NCI-H1694 (cell line): ENCODE data around the gene LRP1B.
A peak's percentile ranks its signal among the peaks of the same experiment; 100 is the strongest.

Source experiments
- DNase-seq: peaks from one replicate; lab custom pipeline; 2025; lab: John Stamatoyannopoulos, UW

The LRP1B gene

DNA sequence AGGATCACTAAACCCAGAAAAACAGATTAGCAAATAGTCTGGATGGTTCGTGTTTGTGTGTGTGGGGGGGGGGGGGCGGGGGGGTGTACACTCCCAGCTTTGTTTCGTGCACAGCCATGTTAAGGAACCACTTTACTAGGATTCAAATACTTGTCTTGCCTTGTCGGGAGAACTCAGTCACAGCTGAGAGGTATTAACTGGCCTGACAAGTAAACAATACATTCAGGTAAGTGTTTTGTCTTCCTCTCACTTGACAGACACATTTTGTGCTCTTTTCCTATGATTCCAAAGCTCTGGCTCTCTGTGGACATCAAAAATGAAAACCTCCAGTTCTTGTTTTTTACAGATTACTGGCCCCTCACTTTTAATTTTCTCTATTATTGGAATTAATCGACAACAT lies 173.5 kb downstream of the LRP1B start:
- DNase-seq, result no peak

DNA sequence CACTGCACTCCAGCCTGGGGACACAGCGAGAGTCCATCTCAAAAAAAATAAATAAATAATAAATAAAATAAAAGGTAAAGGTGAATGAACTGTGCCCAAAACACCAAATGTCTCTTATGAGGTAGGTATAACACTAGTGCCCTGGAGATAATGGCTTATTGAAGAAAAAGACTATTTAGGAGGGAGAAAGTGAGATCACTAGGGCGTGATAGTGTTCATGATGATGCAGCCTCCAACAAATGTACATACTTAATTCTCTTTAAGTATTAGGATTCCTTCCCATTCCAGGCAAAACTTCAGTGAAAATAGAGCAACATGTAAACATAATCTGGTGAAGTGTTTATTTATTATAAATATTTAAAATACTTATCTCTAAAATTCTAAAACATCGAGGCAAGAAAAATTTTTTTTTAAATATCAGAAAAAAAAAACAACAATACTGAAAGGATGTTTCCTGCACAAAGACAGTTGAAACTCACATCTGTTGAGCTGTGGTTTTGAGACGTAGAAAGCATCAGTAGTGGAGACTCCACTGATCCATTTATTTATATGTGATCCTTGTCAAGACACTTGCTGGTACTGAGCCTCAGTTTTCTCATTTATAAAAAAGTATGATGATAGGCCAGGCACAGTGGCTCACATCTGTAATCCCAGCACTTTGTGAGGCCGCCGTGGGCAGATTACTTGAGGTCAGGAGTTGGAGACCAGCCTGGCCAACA lies 183.3 kb downstream of the LRP1B start:
- no peak for DNase-seq

DNA sequence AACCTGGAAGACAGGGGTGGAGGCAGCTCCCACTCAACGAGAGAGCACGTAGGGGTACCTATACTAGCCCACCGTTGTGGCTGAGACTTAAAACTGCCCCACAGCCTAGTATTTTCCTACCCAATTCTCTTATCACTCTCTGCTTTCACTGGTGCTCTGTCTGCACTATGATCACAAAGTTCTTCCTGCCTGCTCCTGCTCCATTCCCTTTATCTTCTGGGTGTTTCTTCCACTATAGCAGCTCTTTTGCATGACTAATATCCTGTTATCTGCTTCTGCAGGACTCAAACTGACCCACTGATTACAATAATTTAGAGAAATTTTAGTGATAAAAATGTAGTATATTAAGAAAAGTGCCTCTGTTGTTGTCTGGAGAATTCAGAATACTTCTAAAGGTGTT lies 184.8 kb downstream of the LRP1B start:
- DNase-seq, result no peak

DNA sequence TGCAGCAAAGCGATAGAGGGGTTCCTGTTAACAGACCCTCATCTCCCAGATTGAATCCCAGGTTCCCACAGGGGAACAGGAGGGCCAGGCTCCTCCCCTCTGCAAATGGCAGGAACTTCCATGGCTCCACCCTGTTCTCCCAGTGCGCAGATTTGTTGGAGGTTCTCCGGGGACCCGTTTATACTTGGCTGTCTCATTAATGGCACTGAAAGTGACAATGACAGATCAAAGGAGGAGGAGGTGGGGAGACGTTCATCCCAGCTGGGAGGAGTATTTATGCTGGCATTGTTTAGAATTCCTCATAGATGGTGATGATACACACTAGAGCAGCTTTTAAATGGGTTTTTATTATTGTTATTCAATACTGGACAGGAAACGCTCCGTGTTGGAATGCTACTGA lies 186.9 kb downstream of the LRP1B start:
- no peak for DNase-seq

DNA sequence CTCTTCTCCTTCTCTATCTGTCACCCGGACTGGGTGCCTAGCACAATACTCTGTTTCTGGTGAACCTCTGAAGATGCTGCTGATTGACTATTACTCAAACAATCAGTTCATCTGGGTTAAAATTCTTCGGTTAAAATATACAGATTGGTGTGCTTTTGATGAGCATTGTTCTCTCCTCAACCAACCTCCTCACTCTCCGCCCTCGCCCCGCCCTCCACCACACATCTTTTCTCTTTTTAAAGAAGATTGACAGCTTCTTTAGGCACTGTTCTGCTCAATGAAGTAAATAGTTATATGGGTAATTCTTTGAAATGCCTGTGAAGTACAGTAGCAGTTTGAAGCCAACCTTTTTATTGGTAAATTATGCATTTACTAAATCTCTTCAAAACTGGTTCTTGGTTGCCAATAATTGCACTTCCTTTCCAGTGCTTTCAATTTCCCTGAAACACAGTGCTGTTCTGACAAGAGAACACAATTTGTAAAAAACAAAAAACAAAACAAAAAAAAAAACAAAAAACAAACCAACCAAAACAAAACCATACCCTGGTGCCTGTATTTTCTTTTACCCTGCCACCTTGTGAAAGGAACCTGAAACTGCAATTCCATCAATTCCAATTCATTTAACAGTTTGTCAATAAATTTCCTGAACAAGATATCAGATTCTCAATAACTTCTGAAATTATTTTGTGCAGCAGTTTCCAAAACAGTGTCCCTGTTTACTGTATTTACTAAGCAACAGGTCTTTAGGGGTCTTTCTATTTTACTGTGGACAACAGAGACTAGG lies 188.6 kb downstream of the LRP1B start:
- DNase-seq, result no peak

DNA sequence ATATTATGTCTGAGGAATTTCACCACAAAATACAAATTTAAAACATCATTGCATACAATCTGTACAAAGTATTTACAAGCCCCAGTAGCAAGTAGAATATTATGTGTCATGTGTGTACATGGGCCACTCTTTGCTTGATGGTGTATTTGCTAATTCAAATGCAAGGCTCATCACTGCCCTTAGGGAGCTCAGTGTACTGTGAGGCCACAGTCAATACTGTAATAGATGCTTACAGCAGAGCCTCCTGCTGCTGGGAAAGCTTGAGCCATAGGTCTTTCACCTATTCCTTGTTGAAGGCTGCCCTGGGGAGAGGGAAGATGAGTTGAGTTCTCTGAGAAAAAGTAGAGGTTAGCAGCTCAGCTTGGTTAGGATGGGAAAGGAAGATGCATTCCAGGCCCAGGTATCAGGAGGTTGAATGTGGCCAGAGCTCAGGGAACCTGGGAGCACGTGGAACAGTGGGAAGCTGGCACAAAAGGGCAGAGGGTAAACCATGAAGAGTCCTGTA lies 189.6 kb downstream of the LRP1B start:
- no peak for DNase-seq

DNA sequence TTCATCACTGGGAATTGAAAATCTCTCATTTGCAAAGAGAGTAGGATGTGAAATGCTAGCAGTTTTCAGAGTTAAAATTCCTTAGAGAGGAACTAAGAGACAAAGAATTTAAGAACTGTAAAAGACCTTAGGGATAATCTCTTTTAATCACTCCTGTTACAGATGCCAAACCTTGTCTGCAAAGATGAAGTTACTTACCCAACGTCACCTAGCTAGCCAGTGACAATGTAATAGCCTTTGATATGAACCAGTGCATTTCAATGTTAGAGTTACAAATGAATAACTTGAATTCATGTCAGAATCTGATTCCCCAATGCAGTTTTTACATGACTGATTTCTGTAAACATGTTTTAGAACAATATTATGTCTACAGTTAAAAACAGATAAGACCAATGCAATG lies 190.1 kb downstream of the LRP1B start:
- DNase-seq, result no peak

DNA sequence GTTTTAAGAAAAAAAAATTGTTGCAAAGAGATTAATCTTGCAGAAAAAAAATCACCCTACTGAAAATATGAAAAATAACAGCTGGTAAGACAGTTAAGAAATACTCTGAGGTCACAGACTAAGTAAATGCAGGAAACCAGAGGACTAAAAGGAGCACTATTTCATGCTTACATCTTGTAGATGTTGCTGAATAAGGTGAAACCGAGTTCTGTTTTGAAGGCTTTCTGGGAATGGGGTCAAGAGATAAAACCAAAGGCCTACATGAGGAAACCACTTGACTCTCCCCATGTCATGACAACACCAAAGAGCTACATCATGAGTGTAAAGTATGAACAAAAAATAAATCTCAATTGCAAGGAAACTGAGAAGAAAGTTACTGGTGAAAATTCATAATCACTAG lies 197.6 kb downstream of the LRP1B start:
- DNase-seq, result no peak

DNA sequence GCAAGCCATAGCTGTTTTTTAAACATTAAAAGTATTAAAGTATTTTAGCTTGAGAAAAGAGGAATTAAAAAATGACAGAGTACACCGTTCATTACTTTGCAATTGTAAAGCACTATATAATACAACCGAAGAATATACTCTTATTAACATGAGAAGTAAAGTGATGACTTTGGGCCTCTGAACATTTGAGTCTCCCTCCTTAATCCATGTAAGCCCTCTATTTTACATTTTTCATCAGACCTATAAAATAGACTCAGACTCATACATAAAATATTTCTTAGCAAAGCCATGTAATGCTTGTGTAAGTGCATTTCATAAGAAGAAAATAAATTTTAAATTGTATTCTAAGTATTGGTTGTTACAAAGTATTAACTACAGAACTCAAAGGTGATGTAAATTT lies 198.6 kb downstream of the LRP1B start:
- DNase-seq, result no peak

DNA sequence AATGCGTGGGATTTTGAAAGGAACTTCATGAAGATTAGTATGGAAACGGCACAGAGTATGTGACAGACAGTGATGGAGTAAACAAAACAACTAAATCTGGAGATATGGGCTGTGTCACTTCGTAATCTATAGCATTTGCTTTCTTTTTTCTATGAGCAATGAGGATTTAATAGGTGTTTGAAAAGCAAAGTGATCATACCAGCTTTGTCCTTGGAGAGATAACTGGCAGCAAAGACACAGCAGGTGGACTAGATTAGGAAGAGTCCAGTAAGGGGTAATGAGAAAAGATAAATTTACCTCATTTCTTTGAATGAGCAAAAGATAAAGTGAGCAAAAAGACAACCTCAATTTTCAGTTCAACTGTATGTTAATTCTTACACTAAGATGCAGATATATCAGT lies 199.0 kb downstream of the LRP1B start:
- no peak for DNase-seq

DNA sequence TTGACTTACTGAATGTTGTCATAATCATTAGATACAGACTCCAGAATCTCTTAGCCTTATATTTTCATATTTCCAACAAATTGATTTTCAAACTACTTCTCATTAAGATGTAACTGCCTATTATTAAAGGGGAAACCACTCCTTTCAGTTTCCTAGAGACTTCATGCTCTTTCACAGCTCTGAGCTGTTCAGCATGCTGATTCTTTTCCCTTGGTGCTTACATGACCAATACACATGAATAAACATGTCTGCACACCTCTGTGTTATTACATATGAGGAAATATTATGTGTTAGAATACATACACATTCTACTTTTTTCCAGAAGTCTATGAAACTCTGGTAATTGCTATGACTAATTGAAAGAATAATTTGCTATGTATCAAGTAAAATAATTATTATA lies 200.0 kb downstream of the LRP1B start:
- DNase-seq, result no peak

DNA sequence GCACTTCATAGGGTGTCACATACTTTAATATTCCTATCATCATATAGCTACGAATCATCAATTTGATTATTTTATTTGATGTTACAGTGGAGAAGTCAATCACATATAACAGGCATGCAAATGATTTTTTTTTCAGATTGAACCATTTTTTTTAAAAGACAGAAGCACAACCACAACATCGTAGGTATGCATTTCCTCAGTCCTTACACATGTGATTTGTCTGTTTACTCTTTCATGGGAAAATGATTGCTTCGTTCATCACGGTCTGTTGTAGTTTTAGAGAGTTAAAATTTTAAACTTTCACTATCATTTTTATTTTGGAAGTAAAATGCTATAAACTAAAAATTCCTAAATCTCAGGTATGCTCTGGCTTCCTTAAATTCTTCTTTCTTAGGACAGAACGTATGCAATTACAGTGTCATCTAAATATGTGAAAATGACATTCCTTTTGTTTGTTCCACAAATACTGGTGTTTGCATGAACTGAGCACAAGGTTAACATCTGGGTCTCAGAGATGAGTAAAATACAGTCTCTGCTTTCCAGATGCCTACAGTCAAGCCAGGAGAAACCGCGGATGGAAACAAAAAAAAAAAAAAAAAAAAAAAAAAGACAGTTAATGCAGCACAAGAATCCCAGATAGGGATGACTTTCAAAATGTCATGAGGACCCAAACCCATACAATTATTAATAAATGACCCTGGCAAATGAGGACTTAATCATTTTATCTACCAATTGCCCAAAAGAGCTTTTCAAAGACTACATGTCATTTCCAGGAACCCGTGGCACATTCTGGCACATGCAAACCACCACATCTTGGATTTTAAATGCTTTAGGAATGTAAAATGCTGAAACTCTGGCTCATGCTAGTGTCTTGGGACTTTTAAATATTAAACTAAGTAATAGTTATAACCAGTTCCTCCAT lies 201.2 kb downstream of the LRP1B start:
- DNase-seq, result no peak

DNA sequence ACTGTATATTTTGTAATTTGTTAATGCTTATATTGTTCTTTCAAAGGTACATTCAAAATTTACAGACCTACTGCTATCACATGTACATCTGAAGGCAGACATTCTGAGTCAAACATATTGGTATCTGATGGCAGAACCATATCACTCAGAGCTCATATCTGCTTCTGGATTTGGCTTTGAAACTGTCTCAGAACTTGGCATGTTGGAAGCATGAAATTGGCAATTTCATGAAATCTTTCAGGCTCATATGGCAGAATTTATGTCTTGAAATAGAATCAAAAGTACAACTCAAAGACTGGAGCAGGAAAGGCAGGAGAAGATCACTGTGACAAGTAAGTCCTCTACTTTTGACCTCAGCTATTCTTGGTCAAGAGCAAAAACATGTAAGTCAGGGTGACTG lies 202.3 kb downstream of the LRP1B start:
- DNase-seq, result no peak

DNA sequence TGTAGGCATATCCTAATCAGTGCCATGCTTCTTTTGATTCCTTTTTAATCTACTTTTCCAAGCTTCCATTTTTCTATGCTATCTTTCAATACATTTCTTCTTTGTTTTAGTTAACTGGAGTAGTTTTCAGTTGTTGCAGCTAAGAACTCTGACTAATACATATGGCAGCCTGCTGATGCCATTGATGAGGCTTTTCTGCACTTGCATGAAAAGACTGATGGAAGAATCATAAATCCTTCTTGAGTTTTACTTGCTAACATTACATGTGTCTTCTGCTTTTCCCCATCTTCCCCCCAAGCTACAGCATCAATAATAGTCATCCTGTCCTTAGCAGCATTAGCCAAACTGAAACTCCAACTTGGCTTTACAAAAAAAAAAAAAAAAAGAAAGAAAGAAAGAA lies 203.3 kb downstream of the LRP1B start:
- DNase-seq, result no peak

DNA sequence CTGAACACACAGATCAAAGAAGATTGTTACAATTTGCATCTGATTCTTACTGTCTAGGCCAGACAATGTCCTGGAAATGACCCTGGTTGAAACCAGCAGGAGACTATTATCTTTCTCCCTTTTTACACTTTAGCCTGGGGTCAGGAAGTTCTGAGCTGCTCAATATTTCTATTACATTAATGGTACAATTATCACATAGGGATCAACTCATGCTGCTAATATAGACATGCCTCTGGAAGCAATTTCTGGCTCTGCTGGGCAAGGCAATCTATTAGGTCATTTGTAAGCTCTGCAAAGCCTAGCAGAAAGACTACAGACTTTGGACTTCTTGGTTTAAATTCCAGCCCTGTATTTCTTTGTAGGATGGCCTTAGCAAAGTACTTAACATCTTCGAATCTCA lies 205.3 kb downstream of the LRP1B start:
- DNase-seq, result no peak

DNA sequence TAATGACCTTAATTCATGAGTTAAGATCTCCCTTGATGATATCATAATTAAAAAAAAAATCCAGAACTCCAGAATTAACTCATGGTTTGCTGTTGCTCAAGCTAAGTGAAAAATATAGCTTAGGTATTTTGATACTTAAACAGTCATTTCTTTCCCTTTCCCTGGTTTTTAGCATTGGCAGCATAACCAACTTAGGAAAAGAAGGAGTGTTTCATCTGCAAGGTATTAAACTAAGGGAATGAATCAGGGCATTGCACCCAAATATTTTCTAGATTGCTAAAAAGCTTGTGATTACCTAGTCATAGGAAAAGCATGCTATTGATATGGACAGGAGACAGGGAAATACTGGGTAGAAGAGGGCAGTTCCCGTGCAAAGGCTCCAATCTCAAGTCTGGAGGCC lies 207.2 kb downstream of the LRP1B start:
- DNase-seq, result no peak

DNA sequence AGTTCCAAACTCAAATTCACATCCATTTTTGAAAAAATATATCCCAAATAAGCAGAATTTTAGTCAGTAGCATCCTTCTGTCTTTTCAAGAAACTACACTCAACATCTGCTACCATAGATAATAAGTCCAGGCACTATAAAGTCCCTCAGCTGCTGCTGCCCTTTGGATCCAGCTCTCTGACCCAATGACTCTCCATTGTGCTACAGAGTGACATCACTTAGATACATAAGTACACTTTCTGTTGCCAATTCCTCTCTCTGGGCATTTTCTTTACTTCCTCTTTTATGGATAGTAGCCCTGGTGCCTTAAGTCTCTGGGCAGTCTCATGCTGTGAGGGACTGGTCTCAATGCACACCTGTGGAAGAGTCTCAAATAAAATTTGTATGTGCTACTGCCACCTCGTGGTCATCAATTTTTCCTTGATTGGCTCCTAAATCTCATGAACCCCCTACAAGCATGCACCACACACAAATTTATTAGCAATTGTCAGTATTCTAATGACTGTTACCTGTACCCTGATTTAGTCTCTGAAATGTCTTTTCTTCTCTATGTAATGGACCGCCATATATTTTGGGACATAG lies 219.2 kb downstream of the LRP1B start:
- no peak for DNase-seq

DNA sequence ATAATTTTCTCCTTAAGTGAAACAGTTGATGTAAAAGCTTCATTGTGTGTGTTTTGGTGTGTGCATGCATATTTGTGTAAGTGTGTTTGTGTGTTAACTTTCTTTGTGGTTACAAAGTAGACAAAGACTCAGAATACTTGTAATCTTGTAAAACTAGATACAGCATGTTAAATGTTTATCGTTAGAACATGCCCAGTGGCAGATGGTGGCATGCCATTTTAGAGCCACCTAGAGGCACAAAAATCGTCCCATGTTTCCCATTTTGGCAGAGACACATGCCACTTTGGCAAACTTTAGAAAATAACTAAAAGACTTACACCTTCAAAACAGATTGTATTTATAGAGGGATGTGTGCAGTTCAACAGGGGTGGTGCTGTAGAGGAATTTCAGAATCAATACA lies 224.1 kb downstream of the LRP1B start:
- peak; percentile 40 for DNase-seq

DNA sequence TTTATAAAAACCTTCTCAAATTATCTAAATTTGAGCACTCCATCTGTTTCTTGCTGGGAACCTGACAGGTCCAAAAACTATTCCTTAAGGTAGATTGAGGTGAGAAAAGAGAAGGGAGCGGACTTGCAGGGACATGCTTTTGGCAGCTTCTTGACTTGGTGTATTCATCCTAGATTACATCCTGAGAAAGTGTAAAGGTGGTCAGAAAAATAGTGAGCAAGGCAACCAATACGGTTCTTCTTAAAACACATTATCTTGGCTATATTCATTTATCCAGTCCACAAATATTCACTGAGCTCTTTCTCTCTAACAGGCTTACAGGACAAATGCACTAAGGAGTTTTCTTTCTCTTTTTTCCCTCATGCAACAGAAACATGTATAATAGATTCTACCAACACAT lies 230.0 kb downstream of the LRP1B start:
- DNase-seq, result no peak

DNA sequence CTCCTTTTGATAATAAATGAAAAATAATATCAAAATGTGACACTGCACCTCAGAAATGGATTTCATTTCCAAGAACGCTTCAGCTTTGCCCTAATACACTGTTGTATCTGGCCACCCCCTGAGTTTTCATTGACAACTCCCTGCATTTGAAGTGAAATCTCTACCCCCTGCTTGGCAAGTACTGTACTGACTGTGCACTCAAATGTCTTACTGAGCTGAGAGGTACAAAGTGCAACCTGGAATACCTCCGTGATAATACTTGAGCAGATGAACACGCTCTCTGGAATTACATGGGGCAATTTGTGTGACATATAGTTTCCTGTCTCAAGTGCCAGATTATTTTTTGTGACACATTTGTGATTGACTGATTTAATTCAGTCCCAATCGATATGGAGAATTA lies 231.1 kb downstream of the LRP1B start:
- no peak for DNase-seq

DNA sequence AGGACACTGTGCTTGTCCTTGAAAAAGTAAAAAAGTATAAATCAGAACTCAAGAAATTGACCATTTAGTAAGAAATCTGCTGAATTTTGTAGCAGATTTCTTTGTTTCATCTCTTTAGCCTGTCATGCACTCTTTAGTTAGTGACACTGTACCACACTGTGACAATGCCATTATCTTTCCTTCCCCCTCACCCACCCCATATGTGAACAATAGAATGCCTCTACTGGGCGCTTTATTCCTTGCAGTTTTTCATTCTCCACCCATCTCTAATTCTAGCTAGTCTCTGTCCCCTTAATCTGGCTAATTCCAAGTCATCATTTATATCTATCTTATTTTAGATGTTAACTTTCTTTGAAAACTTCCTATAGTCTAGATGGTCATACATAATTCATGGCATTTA lies 241.0 kb downstream of the LRP1B start:
- no peak for DNase-seq

DNA sequence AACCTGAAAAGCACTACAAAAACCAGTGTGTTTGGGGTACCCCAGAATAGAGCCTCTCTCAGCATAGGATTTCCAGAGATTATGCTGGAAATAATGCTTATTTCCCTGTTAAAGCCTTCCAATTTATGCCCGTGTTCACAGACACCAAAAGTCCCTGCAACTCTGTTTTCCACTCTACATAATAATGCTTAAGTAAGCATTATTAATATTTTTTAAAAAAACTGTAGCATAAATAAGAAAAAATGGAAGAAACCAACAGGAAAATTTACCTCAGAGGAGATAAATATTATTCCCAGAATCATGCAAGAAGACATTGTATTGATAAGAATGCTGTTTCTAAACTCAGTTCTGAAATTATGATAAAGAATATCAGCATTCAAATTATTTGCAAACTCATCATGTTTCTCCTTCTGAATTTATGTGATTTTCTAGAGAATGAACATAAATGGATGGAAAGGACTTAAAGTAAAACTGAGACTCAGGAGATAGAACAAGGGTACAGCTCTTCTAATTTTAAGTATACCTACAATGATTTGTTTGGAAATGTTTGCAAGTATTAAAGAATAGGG lies 241.7 kb downstream of the LRP1B start:
- DNase-seq, result no peak
